ENCODE data around the gene ICA1L.
"Not testable (repeated sequence)": the region's sequence is repeated elsewhere in the genome, so short reads cannot be mapped to it uniquely, and the experiment has no call there.

Gene ICA1L

GRCh38 chr2:202871300-202872141, at the start of gene ICA1L:
ICA1L (minus strand) TSS chr2:202871766; CDS start chr2:202829009, 42,757 bp downstream.
- peak; percentile 72 for DNase-seq

- no peak for DNase-seq
These were observed 47.3 kb upstream of the ICA1L start for GRCh38 chr2:202918860-202919259.

GRCh38 chr2:202912342-202913201, 41.0 kb upstream of the ICA1L start:
- not testable (repeated sequence) for DNase-seq

- DNase-seq = peak; percentile 98
These were observed 40.2 kb upstream of the ICA1L start, which contains the start of the genes CARF and WDR12 for GRCh38 chr2:202911512-202912341. CARF (plus strand) TSS chr2:202912275; CDS start chr2:202941903, 29,628 bp downstream. WDR12 (minus strand) TSS chr2:202911673; CDS start chr2:202911476, 197 bp downstream.

GRCh38 chr2:202911203-202911511, 39.6 kb upstream of the ICA1L start:
- DNase-seq = no peak

GRCh38 chr2:202910698-202911097, 39.1 kb upstream of the ICA1L start:
- DNase-seq = no peak

GRCh38 chr2:202910250-202910649, 38.7 kb upstream of the ICA1L start:
- not testable (repeated sequence) for DNase-seq

- no peak for DNase-seq
These were observed 38.0 kb upstream of the ICA1L start for GRCh38 chr2:202909394-202910192.

GRCh38 chr2:202908186-202908585, 36.6 kb upstream of the ICA1L start:
- DNase-seq = no peak

- DNase-seq = not testable (repeated sequence)
These were observed 33.9 kb upstream of the ICA1L start for GRCh38 chr2:202905507-202905906.

- DNase-seq = no peak
These were observed 13.6 kb upstream of the ICA1L start for GRCh38 chr2:202885190-202885589.

GRCh38 chr2:202883987-202884675, 12.6 kb upstream of the ICA1L start:
- no peak for DNase-seq

- DNase-seq = no peak
These were observed 10.0 kb upstream of the ICA1L start for GRCh38 chr2:202881570-202881969.

GRCh38 chr2:202877699-202878098, 6.1 kb upstream of the ICA1L start:
- no peak for DNase-seq

GRCh38 chr2:202870431-202871299, 901 bp downstream of the ICA1L start:
- peak; percentile 79 for DNase-seq

- DNase-seq = no peak
These were observed 9.6 kb downstream of the ICA1L start for GRCh38 chr2:202861987-202862386.

GRCh38 chr2:202858601-202859000, 13.0 kb downstream of the ICA1L start:
- DNase-seq = no peak

- DNase-seq = not testable (repeated sequence)
These were observed 22.2 kb downstream of the ICA1L start for GRCh38 chr2:202849343-202849742.

- DNase-seq = no peak
These were observed 22.8 kb downstream of the ICA1L start for GRCh38 chr2:202848813-202849212.

Data from NCI-H1092 treated with DMSO at 0.1 percent for 48 hours (cell line).